Colonic mucosa (tissue), 4 donors: ENCODE measurements around the gene SPATA13. TPM values are rescaled to one million over a fixed set of nuclear protein-coding genes. Genes with fewer than 3 reads are reported as not detected.
A peak's percentile ranks its signal among the peaks of the same experiment; 100 is the strongest.
"Not testable (repeated sequence)": the region's sequence is repeated elsewhere in the genome, so short reads cannot be mapped to it uniquely, and the experiment has no call there.

Experiments used
- DNase-seq: peaks from one replicate; pipeline ENCODE4 v3.0.0-alpha.2; 2020
- H3K27ac ChIP-seq: fragments of 200-600 bp; one replicate; pipeline ENCODE4 v1.8.0; 2021
- H3K27me3 ChIP-seq: fragments of 200-600 bp; one replicate; pipeline ENCODE4 v1.8.0; 2021
- H3K36me3 ChIP-seq: fragments of 200-600 bp; one replicate; pipeline ENCODE4 v1.8.0; 2021
- H3K4me1 ChIP-seq: fragments of 200-600 bp; one replicate; pipeline ENCODE4 v1.8.0; 2021; ENCODE audit warnings: mild to moderate bottlenecking
- H3K4me3 ChIP-seq: fragments of 200-600 bp; one replicate; pipeline ENCODE4 v1.8.0; 2021
- H3K9ac ChIP-seq, 2 donors: one replicate each; pipeline ENCODE4 v1.7.0; 2013; ENCODE audit warnings: control low read depth in 2 of 2, low read depth in 2 of 2, low read length in 2 of 2
- H3K9me3 ChIP-seq: fragments of 200-600 bp; one replicate; pipeline ENCODE4 v1.8.0; 2021
- intact Hi-C: fragments of 100-400 bp; cut with DNase I; formaldehyde crosslinking; loops from one replicate; pipeline ENCODE4 v1.14.1; 2022
- total RNA-seq, 2 donors: library from RNA; stranded (reverse); fragmentation: NEBNext Ultra II Directional in 1 of 2; extraction: Animal tissue kit (Norgen Biotek cat#: 25700) in 1 of 2; gene quantifications; one replicate each; pipeline ENCODE4 v1.2.1, GENCODE V29; 2021
- TF ChIP-seq, protein P1 (sequence below): fragments of 200-600 bp; IDR thresholded peaks from one replicate; pipeline ENCODE4 v1.8.0; 2022; ENCODE audit warnings: antibody characterized with exemption, mild to moderate bottlenecking
- donor health status: healthy.
- donor health status: DM: no; HTN: no; CAD: no.
- donor health status: DM: no; HTN: no; CAD: no.

SPATA13 gene
- total RNA-seq, 2 donors from 2014 or later = 41.5 to 43.8 TPM

- no peaks in the 10 kb centered on the region for H3K27me3 ChIP-seq
- peak overlapping the region; percentile 11 for H3K27ac ChIP-seq
- H3K4me1 ChIP-seq = no peaks in the 10 kb centered on the region
- H3K4me3 ChIP-seq = no peak overlapping the region
- TF ChIP-seq, protein P1, sequence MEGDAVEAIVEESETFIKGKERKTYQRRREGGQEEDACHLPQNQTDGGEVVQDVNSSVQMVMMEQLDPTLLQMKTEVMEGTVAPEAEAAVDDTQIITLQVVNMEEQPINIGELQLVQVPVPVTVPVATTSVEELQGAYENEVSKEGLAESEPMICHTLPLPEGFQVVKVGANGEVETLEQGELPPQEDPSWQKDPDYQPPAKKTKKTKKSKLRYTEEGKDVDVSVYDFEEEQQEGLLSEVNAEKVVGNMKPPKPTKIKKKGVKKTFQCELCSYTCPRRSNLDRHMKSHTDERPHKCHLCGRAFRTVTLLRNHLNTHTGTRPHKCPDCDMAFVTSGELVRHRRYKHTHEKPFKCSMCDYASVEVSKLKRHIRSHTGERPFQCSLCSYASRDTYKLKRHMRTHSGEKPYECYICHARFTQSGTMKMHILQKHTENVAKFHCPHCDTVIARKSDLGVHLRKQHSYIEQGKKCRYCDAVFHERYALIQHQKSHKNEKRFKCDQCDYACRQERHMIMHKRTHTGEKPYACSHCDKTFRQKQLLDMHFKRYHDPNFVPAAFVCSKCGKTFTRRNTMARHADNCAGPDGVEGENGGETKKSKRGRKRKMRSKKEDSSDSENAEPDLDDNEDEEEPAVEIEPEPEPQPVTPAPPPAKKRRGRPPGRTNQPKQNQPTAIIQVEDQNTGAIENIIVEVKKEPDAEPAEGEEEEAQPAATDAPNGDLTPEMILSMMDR = no peak
- intact Hi-C loops = no loop called here
- DNase-seq = peak; percentile 39
- no peak overlapping the region for H3K9ac ChIP-seq
- H3K9me3 ChIP-seq = no peaks in the 10 kb centered on the region
- H3K36me3 ChIP-seq = no peaks in the 10 kb centered on the region
Measured at GRCh38 chr13:24323036-24323738, 162.7 kb downstream of the SPATA13 start.

GRCh38 chr13:24323739-24324075 lies 163.2 kb downstream of the SPATA13 start:
- no peak overlapping the region for H3K9ac ChIP-seq
- DNase-seq = peak; percentile 33
- intact Hi-C loops = no loop called here

DNA sequence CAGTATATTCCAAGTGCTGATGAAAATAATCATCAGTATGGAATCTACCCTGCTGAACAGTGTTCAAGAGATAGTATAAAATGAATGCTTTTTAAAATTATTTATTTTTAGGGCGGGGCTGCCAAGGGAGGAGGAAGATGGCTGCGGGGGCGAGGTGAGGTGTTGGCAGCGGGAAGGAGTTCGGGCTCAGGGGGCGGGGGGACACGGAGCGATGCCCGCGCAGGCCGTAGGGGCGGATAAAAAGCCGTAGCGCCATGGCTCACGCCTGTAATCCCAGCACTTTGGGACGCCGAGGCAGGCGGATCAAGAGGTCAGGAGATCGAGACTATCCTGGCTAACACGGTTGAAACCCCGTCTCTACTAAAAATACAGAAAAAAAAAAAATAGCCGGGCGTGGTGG lies 167.1 kb downstream of the SPATA13 start:
- H3K27me3 ChIP-seq, H3K9ac ChIP-seq, intact Hi-C loops, DNase-seq, H3K27ac ChIP-seq, H3K9me3 ChIP-seq, H3K4me1 ChIP-seq, H3K36me3 ChIP-seq: not testable (repeated sequence)
- H3K4me3 ChIP-seq = peak overlapping the region; percentile 3

More at GRCh38 chr13:24323739-24324075, 163.2 kb downstream of the SPATA13 start:
- H3K4me3 ChIP-seq = no peak overlapping the region
- peak overlapping the region; percentile 11 for H3K27ac ChIP-seq
- TF ChIP-seq, protein P1 = no peak
- no peaks in the 10 kb centered on the region for H3K4me1 ChIP-seq
- H3K9me3 ChIP-seq = no peaks in the 10 kb centered on the region
- H3K36me3 ChIP-seq = no peaks in the 10 kb centered on the region
- no peaks in the 10 kb centered on the region for H3K27me3 ChIP-seq

GRCh38 chr13:24328145-24328544 lies 167.6 kb downstream of the SPATA13 start:
- intact Hi-C loops = no loop called here
- no peak for DNase-seq

GRCh38 chr13:24338721-24339120 lies 178.2 kb downstream of the SPATA13 start:
- Histone ChIP-seq H3K27me3 (no peaks in the 10 kb centered on the region), H3K36me3 (no peaks in the 10 kb centered on the region), H3K4me3 (no peak overlapping the region), H3K4me1 (no peaks in the 10 kb centered on the region), H3K9me3 (no peaks in the 10 kb centered on the region), H3K9ac (no peak overlapping the region), H3K27ac (no peak overlapping the region)
- intact Hi-C loops = no loop called here
- no peak for DNase-seq
- TF ChIP-seq, protein P1 = no peak

More at GRCh38 chr13:24328145-24328544, 167.6 kb downstream of the SPATA13 start:
- Histone ChIP-seq H3K4me1 (no peaks in the 10 kb centered on the region), H3K4me3 (peak overlapping the region; percentile 3), H3K27me3 (no peaks in the 10 kb centered on the region), H3K9ac (no peak overlapping the region), H3K36me3 (no peaks in the 10 kb centered on the region), H3K27ac (no peak overlapping the region), H3K9me3 (no peaks in the 10 kb centered on the region)
- TF ChIP-seq, protein P1 = no peak

GRCh38 chr13:24339937-24340607 lies 179.6 kb downstream of the SPATA13 start:
- Histone ChIP-seq H3K9me3 (no peaks in the 10 kb centered on the region), H3K4me1 (no peaks in the 10 kb centered on the region), H3K9ac (no peak overlapping the region), H3K4me3 (no peak overlapping the region), H3K27me3 (no peaks in the 10 kb centered on the region), H3K27ac (no peak overlapping the region), H3K36me3 (no peaks in the 10 kb centered on the region)
- DNase-seq = no peak
- intact Hi-C loops = no loop called here
- TF ChIP-seq, protein P1 = no peak
